Measurements from ENCODE around the gene RGS21.

DNA sequence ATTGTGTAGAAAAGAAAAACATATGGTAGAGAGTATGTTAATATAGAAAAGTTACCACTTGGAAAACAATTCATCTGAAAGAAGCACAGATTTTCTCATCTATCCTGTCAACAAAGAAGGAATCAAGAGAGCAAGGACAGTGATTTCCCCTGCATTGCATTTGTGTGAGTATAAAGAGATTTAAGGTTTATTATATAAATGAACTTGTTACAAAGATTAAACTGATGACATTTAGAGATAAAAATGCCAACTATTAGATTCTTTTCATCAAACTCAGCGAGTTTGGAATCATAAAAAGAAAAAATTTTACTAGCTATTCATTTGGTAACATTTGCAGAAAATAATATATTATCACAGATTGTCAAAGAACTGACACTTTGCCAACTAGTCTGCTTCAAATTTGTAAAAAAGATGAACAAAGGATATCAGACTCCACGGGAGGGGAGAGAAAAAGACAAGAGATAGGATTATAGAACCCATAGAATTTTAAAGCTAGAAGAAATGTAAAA is at the start of gene RGS21:
- TF ChIP-seq, protein P1, sequence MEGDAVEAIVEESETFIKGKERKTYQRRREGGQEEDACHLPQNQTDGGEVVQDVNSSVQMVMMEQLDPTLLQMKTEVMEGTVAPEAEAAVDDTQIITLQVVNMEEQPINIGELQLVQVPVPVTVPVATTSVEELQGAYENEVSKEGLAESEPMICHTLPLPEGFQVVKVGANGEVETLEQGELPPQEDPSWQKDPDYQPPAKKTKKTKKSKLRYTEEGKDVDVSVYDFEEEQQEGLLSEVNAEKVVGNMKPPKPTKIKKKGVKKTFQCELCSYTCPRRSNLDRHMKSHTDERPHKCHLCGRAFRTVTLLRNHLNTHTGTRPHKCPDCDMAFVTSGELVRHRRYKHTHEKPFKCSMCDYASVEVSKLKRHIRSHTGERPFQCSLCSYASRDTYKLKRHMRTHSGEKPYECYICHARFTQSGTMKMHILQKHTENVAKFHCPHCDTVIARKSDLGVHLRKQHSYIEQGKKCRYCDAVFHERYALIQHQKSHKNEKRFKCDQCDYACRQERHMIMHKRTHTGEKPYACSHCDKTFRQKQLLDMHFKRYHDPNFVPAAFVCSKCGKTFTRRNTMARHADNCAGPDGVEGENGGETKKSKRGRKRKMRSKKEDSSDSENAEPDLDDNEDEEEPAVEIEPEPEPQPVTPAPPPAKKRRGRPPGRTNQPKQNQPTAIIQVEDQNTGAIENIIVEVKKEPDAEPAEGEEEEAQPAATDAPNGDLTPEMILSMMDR (IDR thresholded peaks at IDR 0.05), result no peak
- no peak for TF ChIP-seq POLR2A (IDR thresholded peaks at IDR 0.05)

Data from right lobe of liver (tissue), 4 donors.